Keratinocyte (primary cell): Measurements from ENCODE around the gene GPN3. TPM values are rescaled to one million over a fixed set of nuclear protein-coding genes. Genes with fewer than 3 reads are reported as not detected.
A peak's percentile ranks its signal among the peaks of the same experiment; 100 is the strongest.
"Not testable (repeated sequence)": the region's sequence is repeated elsewhere in the genome, so short reads cannot be mapped to it uniquely, and the experiment has no call there.

Source experiments
- DNase-seq: peaks from one replicate; pipeline ENCODE4 v3.0.0-alpha.2; 2011; ENCODE audit warnings: low read depth, missing footprints, low spot score
- FAIRE-seq: peaks from 2 replicates; lab custom pipeline; 2011; peaks lifted over from hg19 to GRCh38; lab: Jason Lieb, UNC
- H2AFZ ChIP-seq: 2 replicates; pipeline ENCODE4 v1.6.0; 2012; ENCODE audit warnings: low read length, control low read depth, inconsistent platforms; ENCODE audit not compliant: control insufficient read depth
- H3K27ac ChIP-seq: 2 replicates; pipeline ENCODE4 v1.5.1; 2011; ENCODE audit warnings: low read length; ENCODE audit not compliant: control insufficient read depth, insufficient read depth
- H3K27me3 ChIP-seq: 3 replicates; pipeline ENCODE4 v1.6.0; 2011; ENCODE audit warnings: low read length; ENCODE audit not compliant: control insufficient read depth, insufficient read depth; ENCODE audit errors: extremely low read depth
- H3K36me3 ChIP-seq, 2 experiments: 2 replicates in 1 of 2; 3 replicates in 1 of 2; pipeline ENCODE4 v1.5.1; 2011; ENCODE audit warnings: low read length in 2 of 2, mild to moderate bottlenecking in 1 of 2; ENCODE audit not compliant: control insufficient read depth in 2 of 2, insufficient read depth in 2 of 2; ENCODE audit errors: extremely low read depth in 1 of 2
- H3K4me1 ChIP-seq: 3 replicates; pipeline ENCODE4 v1.5.1; 2011; ENCODE audit warnings: low read length; ENCODE audit not compliant: control insufficient read depth, insufficient read depth; ENCODE audit errors: extremely low read depth
- H3K4me2 ChIP-seq: 3 replicates; pipeline ENCODE4 v1.6.0; 2011; ENCODE audit warnings: low read depth, low read length; ENCODE audit not compliant: control insufficient read depth, insufficient read depth; ENCODE audit errors: extremely low read depth
- H3K4me3 ChIP-seq, 3 experiments: fragments of 200-600 bp in 1 of 3; sonication (generic) in 1 of 3; 2 replicates in 2 of 3; 3 replicates in 1 of 3; pipeline ENCODE4 v1.5.1; 2011 to 2016; ENCODE audit warnings: low read length in 3 of 3, mild to moderate bottlenecking in 3 of 3, control low read depth in 2 of 3, inconsistent platforms in 1 of 3, low read depth in 1 of 3, mixed read lengths in 1 of 3, mixed run types in 1 of 3, moderate library complexity in 1 of 3; ENCODE audit not compliant: control insufficient read depth in 2 of 3, insufficient read depth in 2 of 3; ENCODE audit errors: extremely low read depth in 1 of 3
- H3K79me2 ChIP-seq: 2 replicates; pipeline ENCODE4 v1.6.0; 2012; ENCODE audit warnings: low read length; ENCODE audit not compliant: control insufficient read depth, insufficient read depth
- H3K9ac ChIP-seq: 3 replicates; pipeline ENCODE4 v1.6.0; 2011; ENCODE audit warnings: low read length; ENCODE audit not compliant: control insufficient read depth, insufficient read depth; ENCODE audit errors: extremely low read depth
- H3K9me1 ChIP-seq: 3 replicates; pipeline ENCODE4 v1.6.0; 2011; ENCODE audit warnings: low read length; ENCODE audit not compliant: control insufficient read depth, insufficient read depth; ENCODE audit errors: extremely low read depth
- H3K9me3 ChIP-seq: 2 replicates; pipeline ENCODE4 v1.5.1; 2012; ENCODE audit warnings: low read depth, low read length; ENCODE audit not compliant: control insufficient read depth
- H4K20me1 ChIP-seq: 3 replicates; pipeline ENCODE4 v1.6.0; 2011; ENCODE audit warnings: low read length; ENCODE audit not compliant: control insufficient read depth, insufficient read depth; ENCODE audit errors: extremely low read depth
- EZH2 ChIP-seq: IDR thresholded peaks from one replicate; pipeline ENCODE4 v1.6.1; 2012; ENCODE audit warnings: inconsistent platforms, mild to moderate bottlenecking, low read length, moderate library complexity
- dilution Hi-C: fragments of 300-500 bp; cut with MboI; formaldehyde crosslinking; loops from one replicate; pipeline ENCODE4 v1.7.0; 2020; ENCODE audit warnings: low sequenced_read_pairs; ENCODE audit not compliant: extremely low pct_ligation_motif_present
- polyA plus RNA-seq, 5 experiments: library from polyadenylated mRNA; depleted of rRNA in 3 of 5; stranded (reverse) in 3 of 5; stranded (forward) in 1 of 5; unstranded in 1 of 5; fragments of >200 nt; gene quantifications; 1 replicate in 1 of 5; 2 replicates in 3 of 5; 3 replicates in 1 of 5; pipeline versions ENCODE4 v1.2.1 to v1.2.3, GENCODE V29; 2011 to 2012; ENCODE audit warnings: missing spikeins in 2 of 5, low read depth in 1 of 5, low replicate concordance in 1 of 5
- TF ChIP-seq, protein P1 (sequence below), 3 experiments: IDR thresholded peaks in 1 of 3; conservative IDR thresholded peaks in 1 of 3; optimal IDR thresholded peaks in 1 of 3; 2 replicates in 2 of 3; 3 replicates in 1 of 3; pipeline versions ENCODE3 to v1.5.1; 2011; ENCODE audit warnings: low read length in 3 of 3, mild to moderate bottlenecking in 3 of 3, moderate library complexity in 2 of 3, control low read depth in 1 of 3, inconsistent platforms in 1 of 3; ENCODE audit not compliant: insufficient read depth in 2 of 3; ENCODE audit errors: extremely low read depth in 1 of 3

The GPN3 gene
- polyA plus RNA-seq, 1 donor (not counting 4 experiments of a cell fraction or from before 2014, with no cell fraction given) = 35.5 TPM

- no peak overlapping the region for H3K4me2 ChIP-seq
- dilution Hi-C loops = no loop called here
- H3K4me3 ChIP-seq = peak overlapping the region in 1 of 3 experiments; percentile 47
- no peak overlapping the region for H3K9ac ChIP-seq
- H3K27me3 ChIP-seq = no peaks in the 10 kb centered on the region
- H3K27ac ChIP-seq = no peak overlapping the region
- H3K4me1 ChIP-seq = no peaks in the 10 kb centered on the region
- H3K9me1 ChIP-seq = no peaks in the 10 kb centered on the region
- no peaks in the 10 kb centered on the region for H4K20me1 ChIP-seq
- no peak overlapping the region for H2AFZ ChIP-seq
- TF ChIP-seq EZH2 = no peak
- TF ChIP-seq, protein P1, sequence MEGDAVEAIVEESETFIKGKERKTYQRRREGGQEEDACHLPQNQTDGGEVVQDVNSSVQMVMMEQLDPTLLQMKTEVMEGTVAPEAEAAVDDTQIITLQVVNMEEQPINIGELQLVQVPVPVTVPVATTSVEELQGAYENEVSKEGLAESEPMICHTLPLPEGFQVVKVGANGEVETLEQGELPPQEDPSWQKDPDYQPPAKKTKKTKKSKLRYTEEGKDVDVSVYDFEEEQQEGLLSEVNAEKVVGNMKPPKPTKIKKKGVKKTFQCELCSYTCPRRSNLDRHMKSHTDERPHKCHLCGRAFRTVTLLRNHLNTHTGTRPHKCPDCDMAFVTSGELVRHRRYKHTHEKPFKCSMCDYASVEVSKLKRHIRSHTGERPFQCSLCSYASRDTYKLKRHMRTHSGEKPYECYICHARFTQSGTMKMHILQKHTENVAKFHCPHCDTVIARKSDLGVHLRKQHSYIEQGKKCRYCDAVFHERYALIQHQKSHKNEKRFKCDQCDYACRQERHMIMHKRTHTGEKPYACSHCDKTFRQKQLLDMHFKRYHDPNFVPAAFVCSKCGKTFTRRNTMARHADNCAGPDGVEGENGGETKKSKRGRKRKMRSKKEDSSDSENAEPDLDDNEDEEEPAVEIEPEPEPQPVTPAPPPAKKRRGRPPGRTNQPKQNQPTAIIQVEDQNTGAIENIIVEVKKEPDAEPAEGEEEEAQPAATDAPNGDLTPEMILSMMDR (optimal IDR thresholded peaks at IDR 0.05 in 1 of 3, IDR thresholded peaks at IDR 0.05 in 1 of 3, conservative IDR thresholded peaks at IDR 0.05 in 1 of 3; ENCODE audit: extremely low read depth in 1 of 3, insufficient read depth in 2 of 3, low read length in 3 of 3) = no peak
- no peaks in the 10 kb centered on the region for H3K79me2 ChIP-seq
- H3K9me3 ChIP-seq = no peaks in the 10 kb centered on the region
- peaks cover 0 to 3% of the 10 kb centered on the region in 2 experiments for H3K36me3 ChIP-seq
- FAIRE-seq = no peak
- DNase-seq = no peak
Observed at GRCh38 chr12:110431957-110432587, 36.0 kb downstream of the GPN3 start.

GRCh38 chr12:110429676-110430075, 38.4 kb downstream of the GPN3 start:
- H2AFZ ChIP-seq, H3K4me2 ChIP-seq, H3K4me3 ChIP-seq, H3K9me3 ChIP-seq, dilution Hi-C loops, H3K27ac ChIP-seq, DNase-seq, H3K79me2 ChIP-seq, H3K9ac ChIP-seq, H4K20me1 ChIP-seq, H3K27me3 ChIP-seq, H3K9me1 ChIP-seq, H3K36me3 ChIP-seq, FAIRE-seq, H3K4me1 ChIP-seq: not testable (repeated sequence)

GRCh38 chr12:110426406-110426805, 41.7 kb downstream of the GPN3 start:
- TF ChIP-seq EZH2 = no peak
- TF ChIP-seq, protein P1 (optimal IDR thresholded peaks at IDR 0.05 in 1 of 3, IDR thresholded peaks at IDR 0.05 in 1 of 3, conservative IDR thresholded peaks at IDR 0.05 in 1 of 3; ENCODE audit: extremely low read depth in 1 of 3, insufficient read depth in 2 of 3, low read length in 3 of 3) = no peak
- Histone ChIP-seq H3K79me2 (no peaks in the 10 kb centered on the region), H3K4me1 (no peaks in the 10 kb centered on the region), H3K9ac (no peak overlapping the region), H3K9me1 (no peaks in the 10 kb centered on the region), H3K4me3 (no peak overlapping the region), H4K20me1 (no peaks in the 10 kb centered on the region), H2AFZ (no peak overlapping the region), H3K36me3 (no peaks in the 10 kb centered on the region), H3K27ac (no peak overlapping the region), H3K9me3 (no peaks in the 10 kb centered on the region), H3K4me2 (no peak overlapping the region), H3K27me3 (no peaks in the 10 kb centered on the region)
- FAIRE-seq = no peak
- no peak for DNase-seq
- dilution Hi-C loops = no loop called here
